GM12874 (cell line): ENCODE results near the gene CDIPT.

Source experiments
- CTCF ChIP-seq: IDR thresholded peaks from 2 replicates; pipeline ENCODE4 v1.5.1; 2011; ENCODE audit warnings: low read depth, mild to moderate bottlenecking, control low read depth, low read length, moderate library complexity; ENCODE audit not compliant: insufficient read depth

The CDIPT gene

GRCh38 chr16:29906520-29907244 lies 43.7 kb upstream of the CDIPT start:
- TF ChIP-seq CTCF = no peak

GRCh38 chr16:29905668-29906067 lies 42.6 kb upstream of the CDIPT start:
- no peak for TF ChIP-seq CTCF

- no peak for TF ChIP-seq CTCF
These were observed 41.9 kb upstream of the CDIPT start for GRCh38 chr16:29904947-29905346.

- TF ChIP-seq CTCF = no peak
These were observed 40.6 kb upstream of the CDIPT start for GRCh38 chr16:29903590-29903989.

GRCh38 chr16:29901607-29901945 lies 38.5 kb upstream of the CDIPT start:
- TF ChIP-seq CTCF = no peak

GRCh38 chr16:29900888-29901606 lies 38.0 kb upstream of the CDIPT start:
- no peak for TF ChIP-seq CTCF

- no peak for TF ChIP-seq CTCF
These were observed 37.3 kb upstream of the CDIPT start, which contains the start of gene ASPHD1 for GRCh38 chr16:29900102-29900887. Gene ASPHD1, plus strand, starts transcription at chr16:29900488. Its CDS starts 484 bp downstream, at chr16:29900972.
